Measurements from ENCODE around the gene CHCHD10.

DNA sequence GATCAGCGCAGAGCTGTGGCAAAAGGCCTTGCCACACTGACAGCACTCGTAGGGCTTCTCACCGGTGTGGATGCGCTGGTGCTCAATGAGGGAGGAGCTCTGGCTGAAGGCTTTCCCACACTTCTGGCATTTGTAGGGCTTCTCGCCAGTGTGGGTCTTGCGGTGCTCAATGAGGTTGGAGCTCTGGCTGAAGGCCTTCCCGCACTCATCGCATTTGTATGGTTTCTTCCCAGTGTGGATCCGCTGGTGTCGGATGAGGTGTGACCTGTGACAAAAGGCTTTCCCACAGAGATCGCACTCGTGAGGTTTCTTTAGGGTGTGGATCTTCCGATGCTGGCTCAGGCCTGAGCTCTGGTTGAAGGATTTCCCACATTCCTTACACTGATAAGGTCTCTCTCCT is 23.8 kb downstream of the CHCHD10 start:
- TF ChIP-seq MXI1 (IDR thresholded peaks at IDR 0.05; ENCODE audit: low read depth, low read length) (no peak), YY1 (IDR thresholded peaks at IDR 0.05; ENCODE audit: low read depth) (no peak), POLR2AphosphoS5 (IDR thresholded peaks at IDR 0.05; ENCODE audit: low read depth, low read length) (no peak), GATA2 (CRISPR knock-in tag; IDR thresholded peaks at IDR 0.05) (no peak), EP300 (IDR thresholded peaks at IDR 0.05; ENCODE audit: borderline replicate concordance in 1 of 2, low read depth in 1 of 2, low read length in 1 of 2) (no peak), FOXJ3 (CRISPR knock-in tag; IDR thresholded peaks at IDR 0.05) (no peak), RAD21 (IDR thresholded peaks at IDR 0.05; ENCODE audit: low read length) (no peak)
- TF ChIP-seq, protein P1, sequence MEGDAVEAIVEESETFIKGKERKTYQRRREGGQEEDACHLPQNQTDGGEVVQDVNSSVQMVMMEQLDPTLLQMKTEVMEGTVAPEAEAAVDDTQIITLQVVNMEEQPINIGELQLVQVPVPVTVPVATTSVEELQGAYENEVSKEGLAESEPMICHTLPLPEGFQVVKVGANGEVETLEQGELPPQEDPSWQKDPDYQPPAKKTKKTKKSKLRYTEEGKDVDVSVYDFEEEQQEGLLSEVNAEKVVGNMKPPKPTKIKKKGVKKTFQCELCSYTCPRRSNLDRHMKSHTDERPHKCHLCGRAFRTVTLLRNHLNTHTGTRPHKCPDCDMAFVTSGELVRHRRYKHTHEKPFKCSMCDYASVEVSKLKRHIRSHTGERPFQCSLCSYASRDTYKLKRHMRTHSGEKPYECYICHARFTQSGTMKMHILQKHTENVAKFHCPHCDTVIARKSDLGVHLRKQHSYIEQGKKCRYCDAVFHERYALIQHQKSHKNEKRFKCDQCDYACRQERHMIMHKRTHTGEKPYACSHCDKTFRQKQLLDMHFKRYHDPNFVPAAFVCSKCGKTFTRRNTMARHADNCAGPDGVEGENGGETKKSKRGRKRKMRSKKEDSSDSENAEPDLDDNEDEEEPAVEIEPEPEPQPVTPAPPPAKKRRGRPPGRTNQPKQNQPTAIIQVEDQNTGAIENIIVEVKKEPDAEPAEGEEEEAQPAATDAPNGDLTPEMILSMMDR (IDR thresholded peaks at IDR 0.05): no peak
- TF ChIP-seq, protein P2, sequence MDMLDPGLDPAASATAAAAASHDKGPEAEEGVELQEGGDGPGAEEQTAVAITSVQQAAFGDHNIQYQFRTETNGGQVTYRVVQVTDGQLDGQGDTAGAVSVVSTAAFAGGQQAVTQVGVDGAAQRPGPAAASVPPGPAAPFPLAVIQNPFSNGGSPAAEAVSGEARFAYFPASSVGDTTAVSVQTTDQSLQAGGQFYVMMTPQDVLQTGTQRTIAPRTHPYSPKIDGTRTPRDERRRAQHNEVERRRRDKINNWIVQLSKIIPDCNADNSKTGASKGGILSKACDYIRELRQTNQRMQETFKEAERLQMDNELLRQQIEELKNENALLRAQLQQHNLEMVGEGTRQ (IDR thresholded peaks at IDR 0.05; ENCODE audit: borderline replicate concordance, low read depth, low read length): no peak
- TF ChIP-seq, protein P3, sequence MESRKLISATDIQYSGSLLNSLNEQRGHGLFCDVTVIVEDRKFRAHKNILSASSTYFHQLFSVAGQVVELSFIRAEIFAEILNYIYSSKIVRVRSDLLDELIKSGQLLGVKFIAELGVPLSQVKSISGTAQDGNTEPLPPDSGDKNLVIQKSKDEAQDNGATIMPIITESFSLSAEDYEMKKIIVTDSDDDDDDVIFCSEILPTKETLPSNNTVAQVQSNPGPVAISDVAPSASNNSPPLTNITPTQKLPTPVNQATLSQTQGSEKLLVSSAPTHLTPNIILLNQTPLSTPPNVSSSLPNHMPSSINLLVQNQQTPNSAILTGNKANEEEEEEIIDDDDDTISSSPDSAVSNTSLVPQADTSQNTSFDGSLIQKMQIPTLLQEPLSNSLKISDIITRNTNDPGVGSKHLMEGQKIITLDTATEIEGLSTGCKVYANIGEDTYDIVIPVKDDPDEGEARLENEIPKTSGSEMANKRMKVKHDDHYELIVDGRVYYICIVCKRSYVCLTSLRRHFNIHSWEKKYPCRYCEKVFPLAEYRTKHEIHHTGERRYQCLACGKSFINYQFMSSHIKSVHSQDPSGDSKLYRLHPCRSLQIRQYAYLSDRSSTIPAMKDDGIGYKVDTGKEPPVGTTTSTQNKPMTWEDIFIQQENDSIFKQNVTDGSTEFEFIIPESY (IDR thresholded peaks at IDR 0.05; ENCODE audit: borderline replicate concordance, low read depth): no peak
